Stimulated activated CD8-positive, alpha-beta memory T cell treated with anti-CD3 and anti-CD28 coated beads, Interleukin-2, amount 100 ng/mL, for 1 hour (primary cell): ENCODE data around the gene DLX1.
"Not testable (repeated sequence)": the region's sequence is repeated elsewhere in the genome, so short reads cannot be mapped to it uniquely, and the experiment has no call there.

Experiments used
- DNase-seq, 2 donors: peaks; one replicate each; pipeline ENCODE4 v3.0.0-alpha.2; 2020; ENCODE audit warnings: low read depth in 2 of 2

Gene DLX1

GRCh38 chr2:172085460-172086159 is at the start of gene DLX1:
Gene DLX1, plus strand, starts transcription at chr2:172085507. Its CDS starts 171 bp downstream, at chr2:172085678.
- DNase-seq, result no peak

- no peak for DNase-seq
These were observed 47.2 kb upstream of the DLX1 start for GRCh38 chr2:172038121-172038520.

GRCh38 chr2:172038604-172039003 is 46.7 kb upstream of the DLX1 start:
- no peak for DNase-seq

- no peak for DNase-seq
These were observed 46.1 kb upstream of the DLX1 start for GRCh38 chr2:172039011-172039704.

GRCh38 chr2:172040311-172040710 is 45.0 kb upstream of the DLX1 start:
- DNase-seq, result no peak

GRCh38 chr2:172046080-172046678 is 39.1 kb upstream of the DLX1 start:
- no peak for DNase-seq

GRCh38 chr2:172046866-172047565 is 38.3 kb upstream of the DLX1 start:
- no peak for DNase-seq

- no peak for DNase-seq
These were observed 37.5 kb upstream of the DLX1 start for GRCh38 chr2:172047566-172048507.

GRCh38 chr2:172048508-172049503 is 36.5 kb upstream of the DLX1 start:
- DNase-seq, result no peak

GRCh38 chr2:172049567-172050120 is 35.7 kb upstream of the DLX1 start:
- no peak for DNase-seq

- DNase-seq, result no peak
These were observed 34.7 kb upstream of the DLX1 start for GRCh38 chr2:172050479-172051125.

- DNase-seq, result no peak
These were observed 33.0 kb upstream of the DLX1 start for GRCh38 chr2:172052000-172052983.

GRCh38 chr2:172053486-172053885 is 31.8 kb upstream of the DLX1 start:
- DNase-seq, result no peak

GRCh38 chr2:172056293-172056692 is 29.0 kb upstream of the DLX1 start:
- no peak for DNase-seq

GRCh38 chr2:172058660-172059059 is 26.6 kb upstream of the DLX1 start:
- DNase-seq, result no peak

GRCh38 chr2:172060118-172060517 is 25.2 kb upstream of the DLX1 start:
- not testable (repeated sequence) for DNase-seq

- DNase-seq, result no peak
These were observed 22.8 kb upstream of the DLX1 start for GRCh38 chr2:172062402-172063004.
